Left colon (tissue), 2 donors: Measurements from ENCODE around the gene NFIB. TPM values are rescaled to one million over a fixed set of nuclear protein-coding genes. Genes with fewer than 3 reads are reported as not detected.
A peak's percentile ranks its signal among the peaks of the same experiment; 100 is the strongest.

Source experiments
- ATAC-seq: fragments of 200-7000 bp; cut with Tn5 transposase; one replicate; pipeline ENCODE4 v1.9.1; 2020; ENCODE audit warnings: mild to moderate bottlenecking, moderate library complexity
- DNase-seq, 2 donors: peaks; one replicate each; pipeline ENCODE4 v3.0.0-alpha.2; 2020
- intact Hi-C, 2 donors: fragments of 100-400 bp; cut with DNase I in 1 of 2; cut with micrococcal nuclease in 1 of 2; formaldehyde crosslinking; loops; one replicate each; pipeline versions ENCODE4 v1.11.2 to v1.14.0; 2022; cut with DNase I, micrococcal nuclease
- total RNA-seq, 2 donors: library from RNA; stranded (reverse); fragmentation: NEBNext Ultra II Directional; extraction: Animal tissue kit (Norgen Biotek cat#: 25700); gene quantifications; one replicate each; pipeline ENCODE4 v1.2.1, GENCODE V29; 2021
- donor health status: DM: no; HTN: no; CAD: no.
- donor health status: DM: yes; HTN: yes; CAD: no.

Gene NFIB
- total RNA-seq, 2 donors from 2014 or later = 45.2 to 74.7 TPM

DNA sequence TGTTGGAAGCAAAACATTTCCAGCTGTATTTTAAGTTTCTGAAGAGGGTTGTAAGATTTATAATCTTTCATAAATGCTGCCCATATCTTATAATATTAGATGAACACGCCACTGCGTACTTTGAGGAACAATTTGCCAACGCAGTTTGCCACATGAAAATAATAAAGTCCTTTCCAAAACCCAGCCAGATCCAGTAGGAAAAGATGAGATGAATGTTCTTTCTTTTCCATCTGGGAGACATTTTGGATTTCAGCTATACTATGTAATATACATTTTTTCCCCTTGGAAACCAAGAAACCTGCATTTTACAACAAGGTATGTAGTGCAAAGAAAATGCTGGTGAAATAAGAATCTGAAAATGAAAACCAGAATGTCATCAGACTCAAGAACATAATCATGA is 125.4 kb downstream of the NFIB start:
- intact Hi-C loops = no loop called here
- DNase-seq (no peak), ATAC-seq (no peak)

- DNase-seq = no peak
- no peak for ATAC-seq
- intact Hi-C loops = no loop called here
Observed at GRCh38 chr9:14188011-14188410, 125.9 kb downstream of the NFIB start.

DNA sequence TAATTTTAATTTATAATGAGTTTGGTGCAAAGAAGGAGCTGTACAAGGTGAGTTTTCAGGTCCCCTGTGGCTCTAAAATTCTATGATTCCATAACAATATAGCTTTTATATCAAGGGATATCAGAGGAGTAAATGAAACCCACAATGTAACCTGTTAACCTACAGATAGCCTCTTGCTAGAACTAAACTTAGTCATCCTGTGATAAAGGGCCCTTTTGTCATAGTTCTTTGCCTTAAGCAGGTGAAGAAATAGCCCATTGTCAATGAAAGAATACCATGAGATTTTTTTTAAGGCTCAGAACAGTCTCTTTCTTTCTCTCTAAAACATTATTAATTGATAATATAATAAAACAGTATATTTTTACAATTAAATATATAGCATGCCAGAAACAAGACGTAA is 127.8 kb downstream of the NFIB start:
- DNase-seq = no peak
- no peak for ATAC-seq
- intact Hi-C loops = no loop called here

- intact Hi-C loops = no loop called here
Observed at GRCh38 chr9:14185016-14185415, 128.9 kb downstream of the NFIB start.

GRCh38 chr9:14183001-14183400 is 130.9 kb downstream of the NFIB start:
- no peak for DNase-seq
- intact Hi-C loops = no loop called here
- ATAC-seq = no peak

More at GRCh38 chr9:14185016-14185415, 128.9 kb downstream of the NFIB start:
- DNase-seq = no peak
- ATAC-seq = no peak

GRCh38 chr9:14180960-14181537 is 132.9 kb downstream of the NFIB start:
- no peak for DNase-seq
- intact Hi-C loops = no loop called here
- ATAC-seq = peak; percentile 63

- intact Hi-C loops = no loop called here
- ATAC-seq = peak; percentile 53
- peak in 1 of 2 donors; percentile 52 for DNase-seq
Observed at GRCh38 chr9:14180093-14180959, 133.6 kb downstream of the NFIB start.

- intact Hi-C loops = no loop called here
- DNase-seq = peak in 1 of 2 donors; percentile 50
- peak; percentile 88 for ATAC-seq
Observed at GRCh38 chr9:14179449-14179848, 134.5 kb downstream of the NFIB start.

GRCh38 chr9:14175778-14176177 is 138.2 kb downstream of the NFIB start:
- ATAC-seq (no peak), DNase-seq (no peak)
- intact Hi-C loops = no loop called here

DNA sequence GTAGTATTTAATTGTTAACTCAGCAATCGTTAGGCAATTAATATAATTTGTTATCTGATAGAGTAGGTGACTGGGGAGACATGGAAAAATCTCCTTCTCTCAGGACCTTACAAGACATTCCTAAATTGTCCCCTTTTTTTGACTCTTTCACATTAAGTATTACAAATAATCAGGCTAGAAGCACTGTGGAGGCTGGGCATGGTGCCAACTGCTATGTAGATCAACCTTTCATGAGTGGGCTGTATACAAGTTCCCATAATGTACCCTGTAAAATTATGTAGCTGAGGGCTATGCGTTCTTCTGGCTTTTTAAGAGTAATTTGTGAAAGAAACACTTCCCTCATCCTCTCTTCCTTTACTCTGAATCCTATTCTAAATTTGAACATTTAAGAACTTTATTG is 140.2 kb downstream of the NFIB start:
- no peak for ATAC-seq
- intact Hi-C loops = no loop called here

DNA sequence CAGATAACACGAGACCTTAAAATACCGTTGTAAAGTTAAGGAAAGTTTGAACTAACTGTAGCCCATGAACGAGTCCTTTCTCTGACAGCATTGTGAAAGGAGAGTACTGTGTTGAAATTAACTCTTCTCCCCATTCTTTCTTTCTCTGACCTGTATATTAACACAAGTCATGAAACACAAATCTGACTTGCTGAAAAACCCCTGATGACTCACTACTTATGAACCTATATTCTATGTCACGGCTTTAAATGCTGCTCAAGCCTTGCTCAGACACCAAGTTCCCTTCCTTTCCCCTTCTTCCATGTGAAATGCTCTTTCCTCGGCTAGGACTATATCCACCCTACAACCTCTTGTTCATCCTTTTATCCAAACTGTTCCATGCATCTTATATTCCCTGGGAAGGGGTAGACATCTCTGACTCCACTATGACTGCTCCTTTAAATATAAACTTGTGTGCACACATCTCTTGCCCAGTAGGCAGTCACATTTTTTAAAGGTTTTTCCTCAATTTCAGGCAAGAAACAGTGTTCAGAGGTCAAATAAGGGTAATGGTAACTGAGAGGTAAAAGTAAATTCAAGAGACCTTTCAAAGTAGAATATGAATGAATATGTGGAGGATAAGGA is 142.9 kb downstream of the NFIB start:
- DNase-seq = no peak
- no peak for ATAC-seq
- intact Hi-C loops = no loop called here

More for the DNA sequence above, 140.2 kb downstream of the NFIB start:
- no peak for DNase-seq

- ATAC-seq = no peak
- intact Hi-C loops = no loop called here
- no peak for DNase-seq
Observed at GRCh38 chr9:14170392-14170931, 143.5 kb downstream of the NFIB start.

GRCh38 chr9:14168381-14168780 is 145.6 kb downstream of the NFIB start:
- DNase-seq = no peak
- ATAC-seq = no peak
- intact Hi-C loops = no loop called here

- intact Hi-C loops = no loop called here
- ATAC-seq (no peak), DNase-seq (no peak)
Observed at GRCh38 chr9:14165376-14166035, 148.4 kb downstream of the NFIB start.

DNA sequence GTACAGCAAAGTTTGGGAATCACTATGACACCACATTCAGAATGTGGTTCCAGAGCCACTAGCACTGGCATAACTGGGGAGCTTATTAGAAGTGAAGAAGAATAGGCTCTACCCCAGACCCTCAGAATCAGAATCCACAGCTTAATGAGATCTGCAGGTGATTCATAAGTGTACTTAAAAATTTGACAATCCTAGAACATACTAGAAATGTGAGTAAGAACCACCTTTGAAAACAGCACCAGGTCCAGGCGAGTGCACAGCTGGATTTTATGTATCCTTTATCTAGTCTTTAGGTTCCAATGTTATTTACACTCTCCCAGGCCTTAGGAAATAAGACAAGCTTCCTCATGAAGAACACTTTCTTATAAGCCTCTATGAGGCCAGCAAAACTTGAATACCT is 149.0 kb downstream of the NFIB start:
- ATAC-seq = no peak
- intact Hi-C loops = no loop called here

GRCh38 chr9:14159440-14160216 is 154.3 kb downstream of the NFIB start:
- no peak for ATAC-seq
- no peak for DNase-seq
- intact Hi-C loops = no loop called here

More for the DNA sequence above, 149.0 kb downstream of the NFIB start:
- no peak for DNase-seq

DNA sequence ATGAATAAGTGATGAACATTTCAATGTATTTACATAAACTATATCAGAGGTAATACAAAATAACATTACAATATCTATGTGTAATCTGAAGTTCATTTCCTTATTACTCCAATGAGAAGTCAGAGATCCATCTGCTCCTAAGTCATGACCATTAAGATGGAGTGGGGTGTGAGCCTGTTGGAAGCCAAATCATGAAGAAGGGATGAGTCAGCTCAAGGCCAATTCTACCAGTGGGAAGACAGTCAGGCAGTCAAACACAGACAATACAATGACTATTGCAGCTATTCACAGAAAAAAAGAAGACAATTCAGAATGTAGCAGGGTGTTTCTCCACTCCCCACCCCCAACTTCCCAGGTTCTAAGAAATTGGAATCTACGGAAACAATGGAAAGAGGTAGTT is 155.0 kb downstream of the NFIB start:
- peak; percentile 96 for ATAC-seq
- intact Hi-C loops = no loop called here
- no peak for DNase-seq

GRCh38 chr9:14158136-14158813 is 155.7 kb downstream of the NFIB start:
- DNase-seq = no peak
- ATAC-seq = peak; percentile 19
- intact Hi-C loops = no loop called here
